GM23248 (cell line): ENCODE measurements around the gene KCNN4. TPM values are rescaled to one million over a fixed set of nuclear protein-coding genes. Genes with fewer than 3 reads are reported as not detected.

Source experiments
- DNase-seq: peaks from one replicate; pipeline ENCODE4 v3.0.0-alpha.2; 2015
- H2AFZ ChIP-seq: fragments of 200-600 bp; sonication (generic); 2 replicates; pipeline ENCODE4 v1.6.1; 2016; ENCODE audit warnings: antibody characterized with exemption
- H3F3A ChIP-seq: fragments of 200-600 bp; sonication (generic); 2 replicates; pipeline ENCODE4 v1.6.1; 2016; ENCODE audit warnings: mild to moderate bottlenecking, antibody characterized with exemption, mixed run types; ENCODE audit not compliant: insufficient read depth
- H3K27ac ChIP-seq: fragments of 200-600 bp; sonication (generic); 2 replicates; pipeline ENCODE4 v1.5.1; 2016; ENCODE audit warnings: mild to moderate bottlenecking
- H3K27me3 ChIP-seq: fragments of 200-600 bp; sonication (generic); replicated peaks from 2 replicates; pipeline ENCODE4 v1.6.1; 2016; ENCODE audit warnings: mild to moderate bottlenecking; ENCODE audit not compliant: insufficient read depth
- H3K36me3 ChIP-seq: fragments of 200-600 bp; sonication (generic); 2 replicates; pipeline ENCODE4 v1.6.1; 2016; ENCODE audit warnings: low read depth, mild to moderate bottlenecking
- H3K4me1 ChIP-seq: fragments of 200-600 bp; sonication (generic); 2 replicates; pipeline ENCODE4 v1.6.1; 2016; ENCODE audit warnings: mild to moderate bottlenecking; ENCODE audit not compliant: insufficient read depth
- H3K4me2 ChIP-seq: fragments of 200-600 bp; sonication (generic); one replicate; pipeline ENCODE4 v1.6.1; 2016; ENCODE audit warnings: mild to moderate bottlenecking; ENCODE audit not compliant: unreplicated experiment
- H3K4me3 ChIP-seq: fragments of 200-600 bp; sonication (generic); 2 replicates; pipeline ENCODE4 v1.5.1; 2016; ENCODE audit warnings: mild to moderate bottlenecking
- H3K79me2 ChIP-seq: fragments of 200-600 bp; sonication (generic); 2 replicates; pipeline ENCODE4 v1.6.1; 2016; ENCODE audit warnings: mild to moderate bottlenecking; ENCODE audit not compliant: insufficient read depth
- H3K9ac ChIP-seq: fragments of 200-600 bp; sonication (generic); 2 replicates; pipeline ENCODE4 v1.6.1; 2016; ENCODE audit warnings: mild to moderate bottlenecking
- H3K9me2 ChIP-seq: fragments of 200-600 bp; sonication (generic); 2 replicates; pipeline ENCODE4 v1.6.1; 2016; ENCODE audit warnings: mixed run types, mild to moderate bottlenecking, moderate library complexity; ENCODE audit not compliant: insufficient read depth
- H3K9me3 ChIP-seq: fragments of 200-600 bp; sonication (generic); one replicate; pipeline ENCODE4 v1.6.1; 2017; ENCODE audit warnings: low read depth
- H4K20me1 ChIP-seq: fragments of 200-600 bp; sonication (generic); 2 replicates; pipeline ENCODE4 v1.6.0; 2016; ENCODE audit not compliant: insufficient read depth
- EZH2 ChIP-seq: fragments of 200-600 bp; sonication (generic); IDR thresholded peaks from 2 replicates; pipeline ENCODE4 v1.6.1; 2018; ENCODE audit warnings: antibody characterized with exemption, mild to moderate bottlenecking; ENCODE audit not compliant: insufficient read depth, poor library complexity, severe bottlenecking
- EZH2phosphoT487 ChIP-seq: fragments of 200-600 bp; sonication (generic); IDR thresholded peaks from 2 replicates; pipeline ENCODE4 v1.6.1; 2018; ENCODE audit warnings: antibody characterized with exemption, moderate library complexity, mild to moderate bottlenecking, low read depth; ENCODE audit not compliant: insufficient read depth
- WGBS, 2 experiments: methylation state at CpG; one replicate each; pipeline ENCODE4 v1.1.6; 2015 to 2017; ENCODE audit warnings: low lambda C conversion rate in 2 of 2, low coverage in 1 of 2; ENCODE audit errors: missing lambda C conversion rate in 2 of 2; 5-methylcytosine and 5-hydroxymethylcytosine counted together
- in situ Hi-C: fragments of 300-500 bp; cut with MboI; formaldehyde crosslinking; loops from 2 replicates; pipeline ENCODE4 v1.15.0; 2020
- polyA plus RNA-seq: library from polyadenylated mRNA; unstranded; fragments of >200 nt; fragmentation: Nextera tagmentation; extraction: Ambion mirVana; gene quantifications from 2 replicates; pipeline ENCODE4 v1.2.1, GENCODE V29; 2016
- total RNA-seq: library from RNA; depleted of rRNA; stranded (reverse); fragments of >200 nt; shearing (Covaris generic); gene quantifications from 2 replicates; pipeline ENCODE4 v1.2.3, GENCODE V29; 2014

Gene KCNN4
- total and polyA plus RNA-seq, 2 experiments from 2014 or later: 9.4 to 13.7 TPM

- no peak overlapping the region for H2AFZ ChIP-seq
- no peak overlapping the region for H3K4me2 ChIP-seq
- peak; percentile 16 for DNase-seq
- H3K9ac ChIP-seq: no peak overlapping the region
- 6 to 17% methylated on average over 2 of the region's 2 CpGs for WGBS, 2 experiments
- H3K27me3 ChIP-seq: no peaks in the 10 kb centered on the region; the same call in 1 of the 2 replicates
- in situ Hi-C loops: no loop called here
- H3K27ac ChIP-seq: no peak overlapping the region
- no peaks in the 10 kb centered on the region for H3K9me3 ChIP-seq
- H3K4me3 ChIP-seq: no peak overlapping the region
- H4K20me1 ChIP-seq: no peaks in the 10 kb centered on the region
- H3K9me2 ChIP-seq: no peaks in the 10 kb centered on the region
- H3F3A ChIP-seq: no peaks in the 10 kb centered on the region
- no peak for TF ChIP-seq EZH2
- no peak for TF ChIP-seq EZH2phosphoT487
- H3K79me2 ChIP-seq: no peaks in the 10 kb centered on the region
- H3K36me3 ChIP-seq: no peaks in the 10 kb centered on the region
- H3K4me1 ChIP-seq: no peaks in the 10 kb centered on the region
These were observed 23.7 kb upstream of the KCNN4 start for GRCh38 chr19:43804432-43804831.

DNA sequence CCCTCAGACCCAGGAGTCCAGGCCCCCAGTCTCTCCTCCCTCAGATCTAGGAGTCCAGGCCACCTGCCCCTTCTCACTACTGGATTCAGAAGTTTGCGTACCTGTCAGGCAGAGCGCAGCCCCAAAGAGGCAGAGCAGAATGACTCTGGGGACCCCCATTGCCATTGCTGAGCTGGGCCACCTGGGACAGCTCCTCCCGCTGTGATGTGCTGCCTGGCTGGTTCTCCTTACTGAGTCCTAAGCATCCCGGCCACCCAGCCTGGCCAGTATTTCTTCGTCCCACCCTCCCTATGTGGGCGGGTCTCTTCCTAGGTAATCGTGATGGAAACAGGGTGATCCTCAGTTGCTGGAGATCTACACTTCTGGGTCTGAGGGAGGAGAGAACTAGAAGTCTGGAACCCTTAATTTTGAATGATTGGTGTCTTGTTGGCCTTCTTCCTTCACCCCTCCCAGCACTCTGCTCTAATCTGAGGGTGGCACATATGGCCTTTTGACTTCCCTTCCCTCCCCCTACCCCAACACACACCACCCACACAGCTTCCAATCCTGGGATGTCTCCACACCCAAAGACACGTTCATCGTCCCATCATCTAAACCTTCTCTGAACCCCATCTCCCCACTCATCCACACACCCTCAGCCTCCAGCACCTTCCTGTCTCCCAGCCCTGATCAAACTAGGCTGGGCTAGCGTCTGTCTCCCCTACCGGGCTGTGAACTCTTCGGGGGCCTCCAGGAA is 21.6 kb upstream of the KCNN4 start, which contains the start of gene LYPD5:
Gene LYPD5, minus strand, starts transcription at position 232 of the 736 bp plus-strand sequence. Its CDS starts 67 bp downstream, at position 165.
- H3K27ac ChIP-seq: no peak within 1 kb of the TSS
- no peak for DNase-seq
- in situ Hi-C loops: no loop called here
- H3K4me2 ChIP-seq: no peak within 1 kb of the TSS
- H3K79me2 ChIP-seq: no peaks in the 10 kb centered on the region
- no peaks in the 10 kb centered on the region for H3K9me2 ChIP-seq
- no peaks in the 10 kb centered on the region for H3K9me3 ChIP-seq
- TF ChIP-seq EZH2: no peak
- TF ChIP-seq EZH2phosphoT487: no peak
- no peaks in the 10 kb centered on the region for H3K36me3 ChIP-seq
- no peak within 1 kb of the TSS for H3K4me3 ChIP-seq
- H3F3A ChIP-seq: no peaks in the 10 kb centered on the region
- no peak within 1 kb of the TSS for H2AFZ ChIP-seq
- 41% methylated on average over 12 of the region's 12 CpGs for WGBS, 2 experiments
- H3K4me1 ChIP-seq: no peaks in the 10 kb centered on the region
- H4K20me1 ChIP-seq: no peaks in the 10 kb centered on the region
- H3K27me3 ChIP-seq: peaks cover 7% of the 10 kb centered on the region; the same call in 1 of the 2 replicates
- no peak within 1 kb of the TSS for H3K9ac ChIP-seq

DNA sequence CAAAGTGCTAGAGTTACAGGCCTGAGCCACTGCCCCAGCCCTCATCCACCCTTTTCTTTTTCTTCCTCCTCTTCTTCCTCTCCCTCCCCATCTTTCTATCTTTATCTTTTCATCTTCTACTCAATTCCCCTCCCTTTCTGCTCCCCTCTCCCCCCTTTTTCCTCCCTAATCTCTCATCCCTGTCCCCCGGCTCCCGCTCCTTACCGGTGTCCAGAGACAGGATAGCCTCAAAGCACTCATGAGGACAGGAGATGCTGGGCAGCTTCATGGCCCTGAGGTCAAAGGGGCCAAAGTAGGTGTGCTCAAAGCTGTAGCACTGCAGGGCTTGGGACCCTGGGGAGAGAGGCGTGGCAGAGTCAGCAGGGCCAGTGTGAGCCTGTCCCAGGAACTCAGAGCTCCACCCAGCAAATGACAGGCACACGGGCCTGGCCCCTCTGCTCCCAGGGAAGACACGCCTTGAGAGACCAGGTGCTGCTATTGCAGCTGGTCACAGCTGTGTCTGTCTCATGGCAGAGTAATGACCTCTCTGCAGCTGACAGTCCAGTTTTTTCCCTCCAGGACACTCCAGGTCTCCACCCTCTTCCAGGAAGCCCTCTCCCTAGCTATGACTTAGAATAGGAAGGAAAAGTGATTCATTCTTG is 18.8 kb upstream of the KCNN4 start:
- in situ Hi-C loops: no loop called here
- H3K79me2 ChIP-seq: no peaks in the 10 kb centered on the region
- no peak for TF ChIP-seq EZH2
- no peak for TF ChIP-seq EZH2phosphoT487

GRCh38 chr19:43798546-43799409 is 18.0 kb upstream of the KCNN4 start:
- TF ChIP-seq EZH2: no peak
- TF ChIP-seq EZH2phosphoT487: no peak
- Histone ChIP-seq H3K9me2 (no peaks in the 10 kb centered on the region), H4K20me1 (no peaks in the 10 kb centered on the region), H3K36me3 (no peaks in the 10 kb centered on the region), H3K27me3 (peaks cover 7% of the 10 kb centered on the region; the same call in 1 of the 2 replicates), H3K9me3 (no peaks in the 10 kb centered on the region), H3K4me2 (peak overlapping the region; percentile 66), H3K9ac (no peak overlapping the region), H3K27ac (no peak overlapping the region), H3F3A (no peaks in the 10 kb centered on the region), H3K4me1 (no peaks in the 10 kb centered on the region), H2AFZ (peak overlapping the region; percentile 66), H3K79me2 (no peaks in the 10 kb centered on the region), H3K4me3 (peak overlapping the region; percentile 71)
- in situ Hi-C loops: no loop called here
- peak; percentile 63 for DNase-seq
- WGBS, 2 experiments: 13 to 19% methylated on average over 44 to 66 of the region's 70 CpGs

More for the DNA sequence above, 18.8 kb upstream of the KCNN4 start:
- H2AFZ ChIP-seq: no peak overlapping the region
- peaks cover 7% of the 10 kb centered on the region; the same call in 1 of the 2 replicates for H3K27me3 ChIP-seq
- no peaks in the 10 kb centered on the region for H3K4me1 ChIP-seq
- no peaks in the 10 kb centered on the region for H4K20me1 ChIP-seq
- no peaks in the 10 kb centered on the region for H3K9me2 ChIP-seq
- H3F3A ChIP-seq: no peaks in the 10 kb centered on the region
- no peak overlapping the region for H3K4me3 ChIP-seq
- no peaks in the 10 kb centered on the region for H3K36me3 ChIP-seq
- no peak overlapping the region for H3K4me2 ChIP-seq
- no peak for DNase-seq
- no peak overlapping the region for H3K9ac ChIP-seq
- no peaks in the 10 kb centered on the region for H3K9me3 ChIP-seq
- 49 to 55% methylated on average over 6 of the region's 6 CpGs for WGBS, 2 experiments
- H3K27ac ChIP-seq: no peak overlapping the region
